Stomach (tissue), 4 donors: ENCODE results near the gene MYOM1.

Source experiments
- POLR2A ChIP-seq, 4 donors: fragments of 450-650 bp; IDR thresholded peaks; one replicate each; pipeline ENCODE4 v1.6.1; 2016; ENCODE audit warnings: antibody characterized with exemption in 4 of 4, control low read depth in 2 of 4, mild to moderate bottlenecking in 1 of 4, moderate library complexity in 1 of 4
- POLR2AphosphoS5 ChIP-seq, 3 donors: sonication (generic); formaldehyde crosslinking; IDR thresholded peaks; one replicate each; pipeline ENCODE4 v1.6.1; 2016; ENCODE audit warnings: antibody characterized with exemption in 3 of 3
- TF ChIP-seq, protein P1 (sequence below), 7 experiments: fragments of 450-650 bp in 4 of 7; fragments of 200-600 bp in 3 of 7; sonication (generic) in 3 of 7; IDR thresholded peaks; one replicate each; pipeline ENCODE4 v1.5.1; 2016 to 2019; ENCODE audit warnings: antibody characterized with exemption in 7 of 7, control low read depth in 2 of 7, mild to moderate bottlenecking in 1 of 7

DNA sequence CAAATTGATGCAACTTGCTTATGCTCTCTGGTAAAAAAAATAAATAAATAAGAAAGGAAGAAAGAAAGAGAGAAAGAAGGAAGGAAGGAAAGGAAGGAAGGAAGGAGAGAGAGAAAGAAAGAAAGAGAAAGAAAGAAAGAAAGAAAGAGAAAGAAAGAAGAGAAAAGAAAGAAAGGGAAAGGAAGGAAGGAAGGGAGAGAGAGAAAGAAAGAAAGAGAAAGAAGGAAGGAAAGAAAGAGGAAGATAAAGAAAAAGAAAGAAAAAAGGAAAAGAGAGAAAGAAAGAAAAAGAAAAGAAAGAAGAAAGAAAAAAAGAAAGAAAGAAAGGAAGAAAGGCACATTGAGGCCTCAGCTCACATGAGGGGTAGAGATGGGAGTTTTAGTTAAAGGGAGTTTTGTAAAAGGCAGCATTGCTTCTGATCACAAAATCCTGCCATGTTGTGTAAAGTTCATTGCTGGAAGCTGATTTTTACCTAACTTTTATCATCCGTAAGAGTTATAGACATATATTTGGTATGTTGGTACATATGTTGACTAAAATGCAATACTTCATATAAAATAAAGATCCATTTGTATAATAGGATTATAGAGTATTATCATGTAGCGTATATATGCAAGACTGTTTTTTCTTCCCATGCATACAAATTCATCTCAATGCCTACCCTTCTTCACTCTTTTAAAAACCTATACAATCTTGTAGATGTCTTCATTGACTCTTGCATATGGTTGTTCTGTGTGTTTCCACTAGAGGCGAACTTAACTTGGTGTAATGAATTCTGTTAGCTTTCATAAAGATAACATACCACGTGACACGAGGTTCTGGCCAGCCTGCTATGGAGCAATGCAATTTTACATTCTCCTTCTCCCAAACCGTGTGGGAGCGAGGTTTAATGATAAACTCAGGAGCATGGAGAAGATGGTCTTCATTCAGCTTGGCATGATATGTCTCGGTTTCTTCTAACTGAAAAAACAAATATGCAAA is 32.8 kb downstream of the MYOM1 start:
- TF ChIP-seq POLR2A (IDR thresholded peaks at IDR 0.05) (no peak), POLR2AphosphoS5 (IDR thresholded peaks at IDR 0.05) (no peak)
- TF ChIP-seq, protein P1, sequence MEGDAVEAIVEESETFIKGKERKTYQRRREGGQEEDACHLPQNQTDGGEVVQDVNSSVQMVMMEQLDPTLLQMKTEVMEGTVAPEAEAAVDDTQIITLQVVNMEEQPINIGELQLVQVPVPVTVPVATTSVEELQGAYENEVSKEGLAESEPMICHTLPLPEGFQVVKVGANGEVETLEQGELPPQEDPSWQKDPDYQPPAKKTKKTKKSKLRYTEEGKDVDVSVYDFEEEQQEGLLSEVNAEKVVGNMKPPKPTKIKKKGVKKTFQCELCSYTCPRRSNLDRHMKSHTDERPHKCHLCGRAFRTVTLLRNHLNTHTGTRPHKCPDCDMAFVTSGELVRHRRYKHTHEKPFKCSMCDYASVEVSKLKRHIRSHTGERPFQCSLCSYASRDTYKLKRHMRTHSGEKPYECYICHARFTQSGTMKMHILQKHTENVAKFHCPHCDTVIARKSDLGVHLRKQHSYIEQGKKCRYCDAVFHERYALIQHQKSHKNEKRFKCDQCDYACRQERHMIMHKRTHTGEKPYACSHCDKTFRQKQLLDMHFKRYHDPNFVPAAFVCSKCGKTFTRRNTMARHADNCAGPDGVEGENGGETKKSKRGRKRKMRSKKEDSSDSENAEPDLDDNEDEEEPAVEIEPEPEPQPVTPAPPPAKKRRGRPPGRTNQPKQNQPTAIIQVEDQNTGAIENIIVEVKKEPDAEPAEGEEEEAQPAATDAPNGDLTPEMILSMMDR (IDR thresholded peaks at IDR 0.05): peak in 2 of 7 experiments; percentile 9 to 14
